Ishikawa (cell line): ENCODE measurements around the gene SOX30.

Experiments used
- CEBPB ChIP-seq: IDR thresholded peaks from 2 replicates; pipeline ENCODE4 v1.6.1; 2012
- CREB1 ChIP-seq: IDR thresholded peaks from 2 replicates; pipeline ENCODE4 v1.6.1; 2012; ENCODE audit warnings: low read depth
- EGR1 ChIP-seq: IDR thresholded peaks from 2 replicates; pipeline ENCODE4 v1.6.1; 2012
- EP300 ChIP-seq: IDR thresholded peaks from 2 replicates; pipeline ENCODE4 v1.6.1; 2012; ENCODE audit warnings: borderline replicate concordance
- FOXM1 ChIP-seq: IDR thresholded peaks from 2 replicates; pipeline ENCODE4 v1.6.1; 2012; ENCODE audit warnings: low read depth, borderline replicate concordance
- MAX ChIP-seq: IDR thresholded peaks from 2 replicates; pipeline ENCODE4 v1.6.1; 2012
- NFIC ChIP-seq: IDR thresholded peaks from 2 replicates; pipeline ENCODE4 v1.6.1; 2012
- RAD21 ChIP-seq: IDR thresholded peaks from 2 replicates; pipeline ENCODE4 v1.6.1; 2012; ENCODE audit warnings: low read depth
- REST ChIP-seq: IDR thresholded peaks from 2 replicates; pipeline ENCODE4 v1.6.1; 2012; ENCODE audit warnings: low read depth, mild to moderate bottlenecking
- TAF1 ChIP-seq: IDR thresholded peaks from 2 replicates; pipeline ENCODE4 v1.6.1; 2012; ENCODE audit warnings: low read depth, mild to moderate bottlenecking
- TCF12 ChIP-seq: IDR thresholded peaks from 2 replicates; pipeline ENCODE4 v1.6.1; 2012; ENCODE audit warnings: low read depth
- TEAD4 ChIP-seq: IDR thresholded peaks from 2 replicates; pipeline ENCODE4 v1.6.1; 2012
- USF1 ChIP-seq: IDR thresholded peaks from 2 replicates; pipeline ENCODE4 v1.6.1; 2012
- YY1 ChIP-seq: IDR thresholded peaks from 2 replicates; pipeline ENCODE4 v1.6.1; 2012; ENCODE audit warnings: low read depth

DNA sequence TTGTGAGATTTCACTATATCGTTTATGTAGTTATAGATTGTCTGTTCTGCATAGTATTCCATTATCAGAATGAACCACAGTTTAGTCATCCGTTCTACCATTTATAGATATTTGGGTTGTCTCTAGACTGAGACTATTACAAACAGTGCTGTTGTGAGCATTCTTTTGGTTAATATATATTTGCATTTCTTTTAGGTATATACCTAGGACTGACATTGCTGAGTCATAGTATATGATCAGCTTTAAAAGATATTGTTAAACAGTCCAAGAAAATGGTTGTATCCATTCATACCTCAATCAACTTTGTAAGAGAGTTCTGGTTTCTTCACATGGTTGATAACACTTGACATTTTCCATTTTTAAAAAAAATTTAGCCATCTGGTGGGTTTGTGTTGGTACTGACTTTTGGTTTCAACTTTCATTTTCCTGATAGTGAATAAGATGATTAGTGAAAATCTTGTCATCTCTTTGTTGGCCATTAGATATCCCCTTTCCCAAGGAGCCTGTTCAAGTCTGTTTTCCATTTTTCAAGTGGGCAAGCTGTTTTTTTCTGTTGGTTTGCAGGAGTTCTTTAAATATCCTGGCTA lies 53.8 kb downstream of the SOX30 start:
- TF ChIP-seq RAD21 (no peak), TAF1 (no peak), MAX (no peak), EP300 (no peak), EGR1 (no peak), TCF12 (no peak), TEAD4 (no peak), REST (no peak), CEBPB (no peak), CREB1 (no peak), USF1 (no peak), YY1 (no peak), NFIC (no peak), FOXM1 (no peak)
